ENCODE results near the gene ANKDD1A. TPM values are rescaled to one million over a fixed set of nuclear protein-coding genes. Genes with fewer than 3 reads are reported as not detected.

Gene ANKDD1A
- total RNA-seq, 1 donor from 2014 or later, result 4.1 TPM

- DNase-seq (ENCODE audit: low spot score in 2 of 2, unreplicated experiment in 2 of 2), result no peak
- TF ChIP-seq CTCF (IDR thresholded peaks at IDR 0.05; ENCODE audit: unreplicated experiment), result no peak
- Mint-ChIP-seq H3K27me3 (ENCODE audit: low read depth) (no peaks in the 10 kb centered on the region), H3K4me3 (no peak overlapping the region), H3K4me1 (peaks cover 52% of the 10 kb centered on the region), H3K27ac (peak overlapping the region; percentile 66), H3K36me3 (no peaks in the 10 kb centered on the region), H3K9me3 (no peaks in the 10 kb centered on the region)
Observed at GRCh38 chr15:64892847-64893403, 18.8 kb upstream of the ANKDD1A start.

- H3K4me3 Mint-ChIP-seq, result peak overlapping the region; percentile 76
- peak overlapping the region; percentile 99 for H3K27ac Mint-ChIP-seq
- H3K36me3 Mint-ChIP-seq, result no peaks in the 10 kb centered on the region
- H3K4me1 Mint-ChIP-seq, result peaks cover 56% of the 10 kb centered on the region
- TF ChIP-seq CTCF (IDR thresholded peaks at IDR 0.05; ENCODE audit: unreplicated experiment), result no peak
- H3K9me3 Mint-ChIP-seq, result no peaks in the 10 kb centered on the region
- DNase-seq (ENCODE audit: low spot score in 2 of 2, unreplicated experiment in 2 of 2), result peak; percentile 94 to 97
- H3K27me3 Mint-ChIP-seq (ENCODE audit: low read depth), result no peaks in the 10 kb centered on the region
Observed at GRCh38 chr15:64893481-64894394, 18.0 kb upstream of the ANKDD1A start.

- H3K27ac Mint-ChIP-seq, result peak overlapping the region; percentile 99
- H3K36me3 Mint-ChIP-seq, result peaks cover 2% of the 10 kb centered on the region
- H3K27me3 Mint-ChIP-seq (ENCODE audit: low read depth), result no peaks in the 10 kb centered on the region
- peaks cover 56% of the 10 kb centered on the region for H3K4me1 Mint-ChIP-seq
- H3K4me3 Mint-ChIP-seq, result peak overlapping the region; percentile 76
- TF ChIP-seq CTCF (IDR thresholded peaks at IDR 0.05; ENCODE audit: unreplicated experiment), result no peak
- peak in 1 of 2 experiments; percentile 50 for DNase-seq (ENCODE audit: low spot score in 2 of 2, unreplicated experiment in 2 of 2)
- no peaks in the 10 kb centered on the region for H3K9me3 Mint-ChIP-seq
Observed at GRCh38 chr15:64894395-64895056, 17.2 kb upstream of the ANKDD1A start.

GRCh38 chr15:64895285-64896065 is 16.2 kb upstream of the ANKDD1A start:
- Mint-ChIP-seq H3K27ac (peak overlapping the region; percentile 99), H3K36me3 (peaks cover 2% of the 10 kb centered on the region), H3K4me1 (peaks cover 56% of the 10 kb centered on the region), H3K9me3 (no peaks in the 10 kb centered on the region), H3K27me3 (ENCODE audit: low read depth) (no peaks in the 10 kb centered on the region), H3K4me3 (peak overlapping the region; percentile 76)
- no peak for TF ChIP-seq CTCF (IDR thresholded peaks at IDR 0.05; ENCODE audit: unreplicated experiment)
- no peak for DNase-seq (ENCODE audit: low spot score in 2 of 2, unreplicated experiment in 2 of 2)

- peaks cover 56% of the 10 kb centered on the region for H3K4me1 Mint-ChIP-seq
- peaks cover 6% of the 10 kb centered on the region for H3K9me3 Mint-ChIP-seq
- H3K4me3 Mint-ChIP-seq, result no peak overlapping the region
- DNase-seq (ENCODE audit: low spot score in 2 of 2, unreplicated experiment in 2 of 2), result no peak
- H3K36me3 Mint-ChIP-seq, result peaks cover 4% of the 10 kb centered on the region
- H3K27ac Mint-ChIP-seq, result peak overlapping the region; percentile 59
- no peak for TF ChIP-seq CTCF (IDR thresholded peaks at IDR 0.05; ENCODE audit: unreplicated experiment)
- no peaks in the 10 kb centered on the region for H3K27me3 Mint-ChIP-seq (ENCODE audit: low read depth)
Observed at GRCh38 chr15:64896371-64897069, 15.2 kb upstream of the ANKDD1A start.

All from mesothelial cell of epicardium (in vitro differentiated cells).